HEK293 (cell line): ENCODE measurements around the gene PDE6C.

Experiments
- ZNF133 ChIP-seq: fragments of 450-650 bp; formaldehyde crosslinking; IDR thresholded peaks from 2 replicates; pipeline ENCODE4 v1.5.1; 2016; ENCODE audit warnings: missing biosample characterization, missing genetic modification characterization
- TF ChIP-seq, protein P1 (sequence below): fragments of 450-650 bp; formaldehyde crosslinking; conservative IDR thresholded peaks from 2 replicates; pipeline ENCODE4 v1.5.1; 2016; ENCODE audit warnings: low read depth, missing biosample characterization, missing genetic modification characterization

DNA sequence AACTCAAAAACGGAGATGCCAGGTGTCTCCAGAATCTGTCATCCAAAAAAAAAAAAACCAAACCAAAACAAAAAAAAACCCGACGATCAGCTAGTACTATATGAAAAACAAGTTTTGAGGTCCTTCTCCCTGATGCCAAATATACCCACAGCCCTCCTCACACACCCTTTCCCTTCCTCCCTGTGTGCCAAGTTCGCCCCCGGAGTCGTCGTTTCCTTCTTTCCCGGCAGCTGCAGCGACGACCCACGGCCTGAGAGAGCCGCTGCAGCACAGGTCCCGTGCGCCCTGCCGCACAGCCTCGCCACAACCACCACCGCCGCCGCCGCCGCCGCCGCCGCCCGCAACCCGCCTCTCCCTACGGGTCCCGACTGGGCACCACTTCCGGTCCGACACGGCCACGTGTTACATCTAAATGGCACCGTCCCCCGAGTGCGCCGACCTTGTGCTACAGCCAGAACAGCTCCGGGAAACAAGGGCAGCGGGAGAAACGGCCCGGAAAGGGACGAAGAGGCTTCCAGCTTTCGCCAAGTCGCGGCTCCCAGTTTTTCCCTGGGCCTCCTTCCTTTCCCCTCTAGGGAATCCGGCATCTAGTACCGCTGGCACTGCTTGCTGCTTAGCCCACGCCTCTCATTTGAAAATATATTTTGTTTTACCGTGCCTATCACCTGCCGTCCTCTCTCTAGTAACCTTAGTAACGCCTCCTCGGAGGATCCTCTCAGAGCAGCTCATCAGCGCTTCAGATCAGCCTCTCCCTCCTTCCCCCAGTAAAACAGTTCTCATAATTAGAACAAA is 90.1 kb downstream of the PDE6C start, which contains the start of gene FRA10AC1:
- TF ChIP-seq, protein P1, sequence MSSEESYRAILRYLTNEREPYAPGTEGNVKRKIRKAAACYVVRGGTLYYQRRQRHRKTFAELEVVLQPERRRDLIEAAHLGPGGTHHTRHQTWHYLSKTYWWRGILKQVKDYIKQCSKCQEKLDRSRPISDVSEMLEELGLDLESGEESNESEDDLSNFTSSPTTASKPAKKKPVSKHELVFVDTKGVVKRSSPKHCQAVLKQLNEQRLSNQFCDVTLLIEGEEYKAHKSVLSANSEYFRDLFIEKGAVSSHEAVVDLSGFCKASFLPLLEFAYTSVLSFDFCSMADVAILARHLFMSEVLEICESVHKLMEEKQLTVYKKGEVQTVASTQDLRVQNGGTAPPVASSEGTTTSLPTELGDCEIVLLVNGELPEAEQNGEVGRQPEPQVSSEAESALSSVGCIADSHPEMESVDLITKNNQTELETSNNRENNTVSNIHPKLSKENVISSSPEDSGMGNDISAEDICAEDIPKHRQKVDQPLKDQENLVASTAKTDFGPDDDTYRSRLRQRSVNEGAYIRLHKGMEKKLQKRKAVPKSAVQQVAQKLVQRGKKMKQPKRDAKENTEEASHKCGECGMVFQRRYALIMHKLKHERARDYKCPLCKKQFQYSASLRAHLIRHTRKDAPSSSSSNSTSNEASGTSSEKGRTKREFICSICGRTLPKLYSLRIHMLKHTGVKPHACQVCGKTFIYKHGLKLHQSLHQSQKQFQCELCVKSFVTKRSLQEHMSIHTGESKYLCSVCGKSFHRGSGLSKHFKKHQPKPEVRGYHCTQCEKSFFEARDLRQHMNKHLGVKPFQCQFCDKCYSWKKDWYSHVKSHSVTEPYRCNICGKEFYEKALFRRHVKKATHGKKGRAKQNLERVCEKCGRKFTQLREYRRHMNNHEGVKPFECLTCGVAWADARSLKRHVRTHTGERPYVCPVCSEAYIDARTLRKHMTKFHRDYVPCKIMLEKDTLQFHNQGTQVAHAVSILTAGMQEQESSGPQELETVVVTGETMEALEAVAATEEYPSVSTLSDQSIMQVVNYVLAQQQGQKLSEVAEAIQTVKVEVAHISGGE, result peak; percentile 100
- TF ChIP-seq ZNF133 (tag by site-specific recombination), result peak; percentile 43; the same call in 1 of the 2 replicates
